Astrocyte (in vitro differentiated cells and primary cell): ENCODE measurements around the gene ADH6.

ENCODE experiments used
- CTCF ChIP-seq: IDR thresholded peaks from 2 replicates; pipeline ENCODE4 v1.5.1; 2011; ENCODE audit warnings: low read depth, mild to moderate bottlenecking, inconsistent platforms, low read length, moderate library complexity; ENCODE audit not compliant: insufficient read depth
- EZH2 ChIP-seq: IDR thresholded peaks from 2 replicates; pipeline ENCODE4 v1.6.1; 2012; ENCODE audit warnings: mild to moderate bottlenecking, low read length, inconsistent platforms; ENCODE audit not compliant: insufficient read depth

GRCh38 chr4:99180382-99181070, 38.5 kb downstream of the ADH6 start:
- no peak for TF ChIP-seq CTCF
- no peak for TF ChIP-seq EZH2
